PFSK-1 (cell line): ENCODE measurements around the gene FAAH.

Experiments used
- POLR2AphosphoS5 ChIP-seq: IDR thresholded peaks from 2 replicates; pipeline ENCODE4 v1.6.1; 2012; ENCODE audit warnings: low read depth, mild to moderate bottlenecking, control low read depth, low read length, moderate library complexity
- SIN3A ChIP-seq: IDR thresholded peaks from 2 replicates; pipeline ENCODE4 v1.6.1; 2012; ENCODE audit warnings: mild to moderate bottlenecking, low read length, moderate library complexity, borderline replicate concordance; ENCODE audit not compliant: insufficient read depth
- TAF1 ChIP-seq: IDR thresholded peaks from 2 replicates; pipeline ENCODE4 v1.6.1; 2012; ENCODE audit warnings: low read length, control low read depth, borderline replicate concordance; ENCODE audit not compliant: insufficient read depth
- TF ChIP-seq, protein P1 (sequence below), 2 experiments: IDR thresholded peaks; 2 replicates each; pipeline versions ENCODE4 v1.6.1 to v1.8.0; 2011 to 2012; ENCODE audit warnings: low read depth in 2 of 2, low read length in 2 of 2, control low read depth in 1 of 2, inconsistent platforms in 1 of 2, mild to moderate bottlenecking in 1 of 2, moderate library complexity in 1 of 2; ENCODE audit not compliant: insufficient read depth in 1 of 2

DNA sequence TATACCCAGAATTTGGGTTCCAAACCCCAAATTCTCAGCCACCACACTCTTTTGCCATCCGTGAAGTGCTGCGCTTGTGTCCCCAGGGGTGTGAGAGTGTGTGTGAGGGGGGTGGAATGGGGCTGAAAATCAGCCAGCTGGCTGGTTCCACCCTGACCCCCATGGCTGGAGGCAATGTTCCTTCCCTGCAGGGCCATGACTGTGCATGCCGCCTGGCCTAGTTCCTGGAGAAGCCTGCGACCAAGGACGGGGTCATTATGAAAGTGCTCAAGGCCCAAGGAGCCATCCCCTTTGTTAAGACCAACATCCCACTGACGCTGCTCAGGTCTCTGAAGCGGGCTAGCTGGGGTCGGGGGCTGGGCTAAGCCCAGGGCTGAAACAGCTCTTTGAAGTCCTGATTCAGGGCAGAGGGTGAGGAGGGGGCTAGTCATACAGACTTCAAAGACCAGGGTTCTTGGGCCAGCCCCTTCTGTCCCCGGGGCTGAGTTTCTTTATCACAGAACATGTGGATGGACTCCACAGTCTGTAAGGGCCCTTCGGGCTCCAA is 38.7 kb downstream of the FAAH start:
- no peak for TF ChIP-seq POLR2AphosphoS5
- TF ChIP-seq, protein P1, sequence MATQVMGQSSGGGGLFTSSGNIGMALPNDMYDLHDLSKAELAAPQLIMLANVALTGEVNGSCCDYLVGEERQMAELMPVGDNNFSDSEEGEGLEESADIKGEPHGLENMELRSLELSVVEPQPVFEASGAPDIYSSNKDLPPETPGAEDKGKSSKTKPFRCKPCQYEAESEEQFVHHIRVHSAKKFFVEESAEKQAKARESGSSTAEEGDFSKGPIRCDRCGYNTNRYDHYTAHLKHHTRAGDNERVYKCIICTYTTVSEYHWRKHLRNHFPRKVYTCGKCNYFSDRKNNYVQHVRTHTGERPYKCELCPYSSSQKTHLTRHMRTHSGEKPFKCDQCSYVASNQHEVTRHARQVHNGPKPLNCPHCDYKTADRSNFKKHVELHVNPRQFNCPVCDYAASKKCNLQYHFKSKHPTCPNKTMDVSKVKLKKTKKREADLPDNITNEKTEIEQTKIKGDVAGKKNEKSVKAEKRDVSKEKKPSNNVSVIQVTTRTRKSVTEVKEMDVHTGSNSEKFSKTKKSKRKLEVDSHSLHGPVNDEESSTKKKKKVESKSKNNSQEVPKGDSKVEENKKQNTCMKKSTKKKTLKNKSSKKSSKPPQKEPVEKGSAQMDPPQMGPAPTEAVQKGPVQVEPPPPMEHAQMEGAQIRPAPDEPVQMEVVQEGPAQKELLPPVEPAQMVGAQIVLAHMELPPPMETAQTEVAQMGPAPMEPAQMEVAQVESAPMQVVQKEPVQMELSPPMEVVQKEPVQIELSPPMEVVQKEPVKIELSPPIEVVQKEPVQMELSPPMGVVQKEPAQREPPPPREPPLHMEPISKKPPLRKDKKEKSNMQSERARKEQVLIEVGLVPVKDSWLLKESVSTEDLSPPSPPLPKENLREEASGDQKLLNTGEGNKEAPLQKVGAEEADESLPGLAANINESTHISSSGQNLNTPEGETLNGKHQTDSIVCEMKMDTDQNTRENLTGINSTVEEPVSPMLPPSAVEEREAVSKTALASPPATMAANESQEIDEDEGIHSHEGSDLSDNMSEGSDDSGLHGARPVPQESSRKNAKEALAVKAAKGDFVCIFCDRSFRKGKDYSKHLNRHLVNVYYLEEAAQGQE (IDR thresholded peaks at IDR 0.05; ENCODE audit: insufficient read depth in 1 of 2, low read depth in 2 of 2, low read length in 2 of 2) = no peak
- no peak for TF ChIP-seq SIN3A
- TF ChIP-seq TAF1 = no peak
